ENCODE results near the gene SMTN. TPM values are rescaled to one million over a fixed set of nuclear protein-coding genes. Genes with fewer than 3 reads are reported as not detected.

The SMTN gene
- total and polyA plus RNA-seq, 4 donors, result 10.1 to 47.3 (median 13.8) TPM

DNA sequence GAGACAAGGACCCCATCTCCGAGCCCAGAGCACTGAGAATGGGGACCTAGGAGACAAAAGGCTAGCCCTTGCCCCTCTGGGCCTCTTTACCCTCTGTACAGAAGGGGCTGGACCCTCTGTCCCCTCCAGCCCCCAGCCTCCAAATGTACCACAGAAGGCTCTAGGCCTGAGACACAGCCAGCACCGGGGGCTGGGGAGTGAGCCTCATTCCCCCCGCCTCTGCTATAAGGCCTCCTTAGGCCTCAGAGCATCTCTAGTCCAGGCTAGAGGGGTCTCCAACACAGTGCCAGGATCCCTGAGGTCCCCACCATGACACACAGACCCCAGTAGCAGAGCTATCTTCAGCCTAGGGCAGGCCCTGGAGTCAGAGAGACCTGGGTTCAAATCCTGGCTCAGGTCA lies 4.8 kb downstream of the SMTN start:
- peak; percentile 27 for DNase-seq (ENCODE audit: low spot score)
- Histone ChIP-seq H3K36me3 (ENCODE audit: control insufficient read depth in 4 of 4, insufficient read depth in 3 of 4, low read depth in 1 of 4, low read length in 3 of 4) (no peaks in the 10 kb centered on the region), H3K4me1 (ENCODE audit: control insufficient read depth in 4 of 4, insufficient read depth in 4 of 4, low read length in 3 of 4) (peaks cover 3 to 25% (median 13%) of the 10 kb centered on the region in 4 donors), H3K27me3 (ENCODE audit: control insufficient read depth in 4 of 4, insufficient read depth in 4 of 4, low read length in 3 of 4) (no peaks in the 10 kb centered on the region), H3K27ac (ENCODE audit: low read depth in 1 of 2, low read length in 2 of 2) (peak overlapping the region in 1 of 2 donors; percentile 82), H3K9me3 (ENCODE audit: control insufficient read depth in 4 of 4, low read length in 3 of 4) (no peaks in the 10 kb centered on the region), H3K4me3 (ENCODE audit: low read depth in 1 of 3, low read length in 3 of 3) (no peak overlapping the region), H3K9ac (ENCODE audit: low read depth in 1 of 2, low read length in 2 of 2) (no peak overlapping the region)
- no peak for TF ChIP-seq SP1 (IDR thresholded peaks at IDR 0.05)
- no peak for TF ChIP-seq RXRA (IDR thresholded peaks at IDR 0.05)
- TF ChIP-seq EGR1 (IDR thresholded peaks at IDR 0.05; ENCODE audit: low read depth in 2 of 2), result no peak
- TF ChIP-seq HNF4G (IDR thresholded peaks at IDR 0.05), result no peak
- TF ChIP-seq, protein P1, sequence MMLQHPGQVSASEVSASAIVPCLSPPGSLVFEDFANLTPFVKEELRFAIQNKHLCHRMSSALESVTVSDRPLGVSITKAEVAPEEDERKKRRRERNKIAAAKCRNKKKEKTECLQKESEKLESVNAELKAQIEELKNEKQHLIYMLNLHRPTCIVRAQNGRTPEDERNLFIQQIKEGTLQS (IDR thresholded peaks at IDR 0.05), result no peak
- TF ChIP-seq GABPA (IDR thresholded peaks at IDR 0.05 in 1 of 2, conservative IDR thresholded peaks at IDR 0.05 in 1 of 2), result no peak
- TF ChIP-seq, protein P2, sequence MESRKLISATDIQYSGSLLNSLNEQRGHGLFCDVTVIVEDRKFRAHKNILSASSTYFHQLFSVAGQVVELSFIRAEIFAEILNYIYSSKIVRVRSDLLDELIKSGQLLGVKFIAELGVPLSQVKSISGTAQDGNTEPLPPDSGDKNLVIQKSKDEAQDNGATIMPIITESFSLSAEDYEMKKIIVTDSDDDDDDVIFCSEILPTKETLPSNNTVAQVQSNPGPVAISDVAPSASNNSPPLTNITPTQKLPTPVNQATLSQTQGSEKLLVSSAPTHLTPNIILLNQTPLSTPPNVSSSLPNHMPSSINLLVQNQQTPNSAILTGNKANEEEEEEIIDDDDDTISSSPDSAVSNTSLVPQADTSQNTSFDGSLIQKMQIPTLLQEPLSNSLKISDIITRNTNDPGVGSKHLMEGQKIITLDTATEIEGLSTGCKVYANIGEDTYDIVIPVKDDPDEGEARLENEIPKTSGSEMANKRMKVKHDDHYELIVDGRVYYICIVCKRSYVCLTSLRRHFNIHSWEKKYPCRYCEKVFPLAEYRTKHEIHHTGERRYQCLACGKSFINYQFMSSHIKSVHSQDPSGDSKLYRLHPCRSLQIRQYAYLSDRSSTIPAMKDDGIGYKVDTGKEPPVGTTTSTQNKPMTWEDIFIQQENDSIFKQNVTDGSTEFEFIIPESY (IDR thresholded peaks at IDR 0.05), result no peak
- no peak for TF ChIP-seq JUND (IDR thresholded peaks at IDR 0.05)
- no peak for TF ChIP-seq RAD21 (IDR thresholded peaks at IDR 0.05)
- TF ChIP-seq FOXA2 (IDR thresholded peaks at IDR 0.05), result no peak
- TF ChIP-seq FOXA1 (IDR thresholded peaks at IDR 0.05), result no peak
- TF ChIP-seq, protein P3, sequence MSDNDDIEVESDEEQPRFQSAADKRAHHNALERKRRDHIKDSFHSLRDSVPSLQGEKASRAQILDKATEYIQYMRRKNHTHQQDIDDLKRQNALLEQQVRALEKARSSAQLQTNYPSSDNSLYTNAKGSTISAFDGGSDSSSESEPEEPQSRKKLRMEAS (IDR thresholded peaks at IDR 0.05), result no peak
- no peak for TF ChIP-seq NR2F2 (IDR thresholded peaks at IDR 0.05)
- no peak for TF ChIP-seq TAF1 (conservative IDR thresholded peaks at IDR 0.05)
- no peak for TF ChIP-seq YY1 (IDR thresholded peaks at IDR 0.05)
- no peak for TF ChIP-seq CTCF (IDR thresholded peaks at IDR 0.05; ENCODE audit: low read depth, low read length, missing input control)
- TF ChIP-seq REST (IDR thresholded peaks at IDR 0.05), result no peak
- TF ChIP-seq HNF4A (conservative IDR thresholded peaks at IDR 0.05), result no peak
- 85% methylated on average over 3 of the region's 3 CpGs for WGBS

All from liver (tissue), 9 donors.